RWPE1 (cell line): ENCODE data around the gene SULT6B1.

Experiments used
- CTCF ChIA-PET: fragments of 350-600 bp; sonication (Branson Sonifier 250); formaldehyde crosslinking; extraction: SDS; loops from one replicate; lab custom pipeline; 2021; lab: Yijun Ruan, JAX
- POLR2A ChIA-PET: fragments of 400-600 bp; formaldehyde crosslinking; extraction: SDS; loops from one replicate; lab custom pipeline; 2020; ENCODE audit warnings: antibody characterized with exemption; ENCODE audit not compliant: low non-redundant PET; lab: Yijun Ruan, JAX
- DNase-seq: peaks from one replicate; pipeline ENCODE4 v3.0.0; 2012; ENCODE audit warnings: low spot score
- H3K27ac ChIP-seq: fragments of 450-650 bp; 2 replicates; pipeline ENCODE4 v1.5.1; 2017
- CTCF ChIP-seq: fragments of 450-650 bp; conservative IDR thresholded peaks from 2 replicates; pipeline ENCODE4 v1.5.1; 2017; ENCODE audit warnings: low read depth, mild to moderate bottlenecking

The SULT6B1 gene

GRCh38 chr2:37168217-37168981 lies 20.1 kb downstream of the SULT6B1 start:
- H3K27ac ChIP-seq: no peak overlapping the region
- peak; percentile 68 for TF ChIP-seq CTCF
- peak; percentile 66 for DNase-seq
- CTCF ChIA-PET: interaction anchor here (0.5 to 0.7 kb wide), 5 partner anchors 11 to 1400 kb away, joined by 3 to 5 read pairs (median 3); no protein-coding TSS in a partner anchor
- POLR2A ChIA-PET: no interaction called here

GRCh38 chr2:37167636-37168180 lies 20.8 kb downstream of the SULT6B1 start:
- TF ChIP-seq CTCF: no peak
- CTCF ChIA-PET: interaction anchor here (0.5 to 0.7 kb wide), 2 partner anchors 14 to 1399 kb away, joined by 3 to 5 read pairs; no protein-coding TSS in a partner anchor
- DNase-seq: no peak
- no peak overlapping the region for H3K27ac ChIP-seq
- POLR2A ChIA-PET: no interaction called here

- no peak overlapping the region for H3K27ac ChIP-seq
- ChIA-PET POLR2A (no interaction called here), CTCF (no interaction called here)
- TF ChIP-seq CTCF: no peak
- no peak for DNase-seq
Measured at GRCh38 chr2:37164757-37165156, 23.7 kb downstream of the SULT6B1 start.

GRCh38 chr2:37156857-37157714 lies 31.4 kb downstream of the SULT6B1 start, which contains the start of gene EIF2AK2:
EIF2AK2 (minus strand) TSS chr2:37156980; CDS start chr2:37147806, 9,174 bp downstream.
- ChIA-PET CTCF (interaction anchor here (1.5 kb wide), 1 partner anchor 12 kb away, joined by 3 read pairs; no protein-coding TSS in a partner anchor), POLR2A (no interaction called here)
- TF ChIP-seq CTCF: no peak
- H3K27ac ChIP-seq: peak within 1 kb of the TSS; percentile 88
- peak; percentile 97 for DNase-seq

GRCh38 chr2:37156071-37156856 lies 32.2 kb downstream of the SULT6B1 start:
- POLR2A ChIA-PET: no interaction called here
- CTCF ChIA-PET: no interaction called here
- no peak for TF ChIP-seq CTCF
- H3K27ac ChIP-seq: peak overlapping the region; percentile 88
- DNase-seq: peak; percentile 46
